ENCODE measurements around the gene TBCB. TPM values are rescaled to one million over a fixed set of nuclear protein-coding genes. Genes with fewer than 3 reads are reported as not detected.
"Not testable (repeated sequence)": the region's sequence is repeated elsewhere in the genome, so short reads cannot be mapped to it uniquely, and the experiment has no call there.

TBCB gene
- total RNA-seq, 2 experiments from 2014 or later = 104 to 105 TPM

GRCh38 chr19:36169084-36169760 is 54.0 kb downstream of the TBCB start:
- no peak for DNase-seq
- CTCF ChIA-PET = interaction anchor here (0.6 to 5.3 kb wide), 10 partner anchors 11 to 223 kb away, joined by 3 to 71 read pairs (median 4); partner anchors contain the start of genes CAPNS1 and COX7A1
- Mint-ChIP-seq H3K4me3 (no peak overlapping the region), H3K27ac (no peak overlapping the region), H3K4me1 (ENCODE audit: low read depth) (peaks cover 4% of the 10 kb centered on the region), H3K27me3 (ENCODE audit: low read depth) (no peaks in the 10 kb centered on the region), H3K36me3 (ENCODE audit: low read depth) (no peaks in the 10 kb centered on the region), H3K9me3 (no peaks in the 10 kb centered on the region)
- intact Hi-C loops (cut with micrococcal nuclease) = no loop called here

- CTCF ChIA-PET = interaction anchor here (4.0 kb wide), 1 partner anchor 44 kb away, joined by 32 read pairs; no protein-coding TSS in a partner anchor
- no peak for DNase-seq
- H3K27ac Mint-ChIP-seq = no peak overlapping the region
- no peaks in the 10 kb centered on the region for H3K36me3 Mint-ChIP-seq (ENCODE audit: low read depth)
- no peaks in the 10 kb centered on the region for H3K27me3 Mint-ChIP-seq (ENCODE audit: low read depth)
- intact Hi-C loops (cut with micrococcal nuclease) = loop anchor here (10.0 kb wide), 1 partner anchor 288 kb away; no protein-coding TSS in a partner anchor
- peaks cover 4% of the 10 kb centered on the region for H3K4me1 Mint-ChIP-seq (ENCODE audit: low read depth)
- no peaks in the 10 kb centered on the region for H3K9me3 Mint-ChIP-seq
- no peak overlapping the region for H3K4me3 Mint-ChIP-seq
These were observed 57.6 kb downstream of the TBCB start for GRCh38 chr19:36172852-36173251.

- DNase-seq; H3K9me3 Mint-ChIP-seq; H3K36me3 Mint-ChIP-seq (ENCODE audit: low read depth); H3K4me3 Mint-ChIP-seq; H3K27me3 Mint-ChIP-seq (ENCODE audit: low read depth); H3K4me1 Mint-ChIP-seq (ENCODE audit: low read depth); H3K27ac Mint-ChIP-seq: not testable (repeated sequence)
- CTCF ChIA-PET = interaction anchor here (0.6 to 4.0 kb wide), 2 partner anchors 45 to 1315 kb away, joined by 3 to 32 read pairs; no protein-coding TSS in a partner anchor
- intact Hi-C loops (cut with micrococcal nuclease) = loop anchor here (10.0 kb wide), 1 partner anchor 289 kb away; no protein-coding TSS in a partner anchor
These were observed 58.6 kb downstream of the TBCB start for GRCh38 chr19:36173846-36174245.

Other genes starting within 250 kb of the TBCB start
- 1 to 10 TPM in 1 of 2 experiments, under 1 TPM in 1; 0.79 to 1.2 TPM for gene APLP1, start 246.9 kb upstream of the TBCB start, total RNA-seq
- 10 to 100 TPM; 56.2 to 56.4 TPM for gene NFKBID, start 214.9 kb upstream of the TBCB start, total RNA-seq
- 10 to 100 TPM; 11.7 to 14.5 TPM for gene HCST, start 212.9 kb upstream of the TBCB start, total RNA-seq
- gene TYROBP, start 207.2 kb upstream of the TBCB start, total RNA-seq = not detected
- gene LRFN3, start 179.1 kb upstream of the TBCB start, total RNA-seq = 1 to 10 TPM; 4.0 TPM
- gene SDHAF1, start 120.3 kb upstream of the TBCB start, total RNA-seq = 10 to 100 TPM; 13.1 to 13.8 TPM
- 1 to 10 TPM; 1.1 to 2.1 TPM for gene SYNE4, start 106.7 kb upstream of the TBCB start, total RNA-seq
- gene ALKBH6, start 101.3 kb upstream of the TBCB start, total RNA-seq = 10 to 100 TPM; 36.9 to 37.8 TPM
- under 1 TPM in 1 of 2 experiments, not detected in 1; 0.15 TPM for gene CLIP3, start 82.6 kb upstream of the TBCB start, total RNA-seq
- gene THAP8, start 61.2 kb upstream of the TBCB start, total RNA-seq = 1 to 10 TPM; 1.1 to 1.2 TPM
- gene WDR62, start 60.6 kb upstream of the TBCB start, total RNA-seq = 10 to 100 TPM; 23.7 to 25.6 TPM
- gene OVOL3, start 4.3 kb upstream of the TBCB start, total RNA-seq = not detected
- gene POLR2I, start 593 bp upstream of the TBCB start, total RNA-seq = 10 to 100 TPM; 86.8 to 87.4 TPM
- gene CAPNS1, start 24.6 kb downstream of the TBCB start, total RNA-seq = 100 to 1,000 TPM; 301 to 307 TPM
- not detected for gene COX7A1, start 37.0 kb downstream of the TBCB start, total RNA-seq
- gene ZNF565, start 99.2 kb downstream of the TBCB start, total RNA-seq = 1 to 10 TPM; 2.0 to 2.2 TPM
- 10 to 100 TPM; 78.2 to 79.2 TPM for gene ZNF146, start 99.6 kb downstream of the TBCB start, total RNA-seq